Progenitor cell of endocrine pancreas (in vitro differentiated cells): ENCODE results near the gene RAP1GAP. TPM values are rescaled to one million over a fixed set of nuclear protein-coding genes. Genes with fewer than 3 reads are reported as not detected.

Experiments
- DNase-seq: peaks from one replicate; pipeline ENCODE4 v3.0.0; 2021; ENCODE audit warnings: low spot score; ENCODE audit not compliant: unreplicated experiment
- H3K27ac Mint-ChIP-seq: 2 replicates; pipeline ENCODE4 v1.8.0; 2021; ENCODE audit warnings: mild to moderate bottlenecking, moderate library complexity, mixed read lengths
- H3K27me3 Mint-ChIP-seq: 2 replicates; pipeline ENCODE4 v1.8.0; 2021; ENCODE audit warnings: mixed read lengths
- H3K36me3 Mint-ChIP-seq: 2 replicates; pipeline ENCODE4 v1.8.0; 2022; ENCODE audit warnings: mixed read lengths; ENCODE audit not compliant: insufficient read depth
- H3K4me1 Mint-ChIP-seq: 2 replicates; pipeline ENCODE4 v1.8.0; 2021; ENCODE audit warnings: low read depth, mixed read lengths
- H3K4me3 Mint-ChIP-seq: 2 replicates; pipeline ENCODE4 v1.8.0; 2021; ENCODE audit warnings: low read depth, mild to moderate bottlenecking, moderate library complexity, mixed read lengths
- H3K9me3 Mint-ChIP-seq: 2 replicates; pipeline ENCODE4 v1.8.0; 2021; ENCODE audit warnings: low read depth, mixed read lengths
- total RNA-seq: library from RNA; stranded (reverse); gene quantifications from 2 replicates; pipeline ENCODE4 v1.2.1, GENCODE V29; 2021
- TF ChIP-seq, protein P1 (sequence below): fragments of 200-600 bp; sonication (generic); IDR thresholded peaks from one replicate; pipeline ENCODE4 v1.5.0; 2021; ENCODE audit warnings: antibody characterized with exemption, mild to moderate bottlenecking; ENCODE audit not compliant: unreplicated experiment

Gene RAP1GAP
- total RNA-seq, 1 donor from 2014 or later: 15.3 TPM

DNA sequence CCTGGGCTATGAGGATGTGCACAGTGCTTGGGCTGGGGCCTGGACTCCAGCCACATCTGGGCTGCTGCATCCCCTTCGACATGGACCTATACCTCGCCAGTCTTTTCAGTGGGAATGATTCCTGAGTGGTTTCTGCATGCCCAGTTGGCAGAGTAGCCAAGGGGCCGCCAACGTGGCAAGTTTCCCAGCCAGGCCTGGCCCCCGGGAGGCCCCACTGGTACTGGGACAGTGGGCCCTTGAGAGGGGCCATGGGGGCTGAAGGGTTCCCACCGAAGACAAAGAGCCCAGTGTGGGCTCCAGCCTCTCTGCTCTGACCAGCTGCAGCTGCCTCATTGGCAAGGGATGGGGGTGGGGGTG lies 15.4 kb downstream of the RAP1GAP start:
- Mint-ChIP-seq H3K4me1 (peaks cover 7% of the 10 kb centered on the region), H3K9me3 (no peaks in the 10 kb centered on the region), H3K36me3 (no peaks in the 10 kb centered on the region), H3K4me3 (no peak overlapping the region), H3K27ac (no peak overlapping the region), H3K27me3 (peaks cover 44% of the 10 kb centered on the region)
- DNase-seq: no peak
- TF ChIP-seq, protein P1, sequence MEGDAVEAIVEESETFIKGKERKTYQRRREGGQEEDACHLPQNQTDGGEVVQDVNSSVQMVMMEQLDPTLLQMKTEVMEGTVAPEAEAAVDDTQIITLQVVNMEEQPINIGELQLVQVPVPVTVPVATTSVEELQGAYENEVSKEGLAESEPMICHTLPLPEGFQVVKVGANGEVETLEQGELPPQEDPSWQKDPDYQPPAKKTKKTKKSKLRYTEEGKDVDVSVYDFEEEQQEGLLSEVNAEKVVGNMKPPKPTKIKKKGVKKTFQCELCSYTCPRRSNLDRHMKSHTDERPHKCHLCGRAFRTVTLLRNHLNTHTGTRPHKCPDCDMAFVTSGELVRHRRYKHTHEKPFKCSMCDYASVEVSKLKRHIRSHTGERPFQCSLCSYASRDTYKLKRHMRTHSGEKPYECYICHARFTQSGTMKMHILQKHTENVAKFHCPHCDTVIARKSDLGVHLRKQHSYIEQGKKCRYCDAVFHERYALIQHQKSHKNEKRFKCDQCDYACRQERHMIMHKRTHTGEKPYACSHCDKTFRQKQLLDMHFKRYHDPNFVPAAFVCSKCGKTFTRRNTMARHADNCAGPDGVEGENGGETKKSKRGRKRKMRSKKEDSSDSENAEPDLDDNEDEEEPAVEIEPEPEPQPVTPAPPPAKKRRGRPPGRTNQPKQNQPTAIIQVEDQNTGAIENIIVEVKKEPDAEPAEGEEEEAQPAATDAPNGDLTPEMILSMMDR: no peak

DNA sequence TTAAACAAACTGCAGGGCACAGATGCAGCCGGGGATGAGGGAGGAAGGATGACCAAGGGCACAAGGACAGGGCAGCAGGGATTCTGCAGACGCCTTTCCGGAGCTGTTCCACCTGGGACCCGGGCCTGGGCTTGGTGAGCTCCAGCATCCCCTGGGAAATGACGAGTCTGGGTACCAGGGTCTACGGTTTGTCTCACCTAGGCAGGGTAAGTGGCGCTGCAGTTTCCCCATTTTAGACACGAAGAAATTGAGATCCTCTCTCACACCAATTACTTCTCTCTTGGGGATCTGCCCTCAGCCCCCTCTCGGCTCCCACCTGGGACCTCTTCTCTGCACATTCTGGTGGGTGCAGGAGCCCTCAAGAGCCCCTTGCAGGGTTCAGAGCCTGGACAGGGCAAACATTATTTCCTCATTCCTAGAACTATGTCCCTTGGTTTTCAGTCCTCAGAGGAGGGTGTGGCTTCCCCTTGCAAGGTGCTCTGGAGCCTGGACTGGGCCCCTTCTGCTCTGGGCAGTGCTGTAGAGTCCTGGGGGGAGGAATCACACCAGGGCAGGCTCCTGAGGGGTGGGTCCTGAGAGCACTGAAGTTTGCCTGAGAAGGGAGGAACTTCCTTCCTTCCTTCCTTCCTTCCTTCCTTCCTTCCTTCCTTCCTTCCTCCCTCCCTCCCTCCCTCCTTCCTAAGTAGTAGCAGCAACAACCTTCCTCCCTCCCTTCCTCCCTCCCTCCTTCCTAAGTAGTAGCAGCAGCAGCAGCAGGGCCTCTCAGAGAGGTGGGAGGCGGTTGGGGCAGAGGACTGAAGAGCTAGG lies 16.0 kb downstream of the RAP1GAP start:
- no peak overlapping the region for H3K27ac Mint-ChIP-seq
- no peaks in the 10 kb centered on the region for H3K9me3 Mint-ChIP-seq
- H3K4me1 Mint-ChIP-seq: peaks cover 7% of the 10 kb centered on the region
- peaks cover 44% of the 10 kb centered on the region for H3K27me3 Mint-ChIP-seq
- TF ChIP-seq, protein P1: no peak
- no peak for DNase-seq
- no peaks in the 10 kb centered on the region for H3K36me3 Mint-ChIP-seq
- no peak overlapping the region for H3K4me3 Mint-ChIP-seq

DNA sequence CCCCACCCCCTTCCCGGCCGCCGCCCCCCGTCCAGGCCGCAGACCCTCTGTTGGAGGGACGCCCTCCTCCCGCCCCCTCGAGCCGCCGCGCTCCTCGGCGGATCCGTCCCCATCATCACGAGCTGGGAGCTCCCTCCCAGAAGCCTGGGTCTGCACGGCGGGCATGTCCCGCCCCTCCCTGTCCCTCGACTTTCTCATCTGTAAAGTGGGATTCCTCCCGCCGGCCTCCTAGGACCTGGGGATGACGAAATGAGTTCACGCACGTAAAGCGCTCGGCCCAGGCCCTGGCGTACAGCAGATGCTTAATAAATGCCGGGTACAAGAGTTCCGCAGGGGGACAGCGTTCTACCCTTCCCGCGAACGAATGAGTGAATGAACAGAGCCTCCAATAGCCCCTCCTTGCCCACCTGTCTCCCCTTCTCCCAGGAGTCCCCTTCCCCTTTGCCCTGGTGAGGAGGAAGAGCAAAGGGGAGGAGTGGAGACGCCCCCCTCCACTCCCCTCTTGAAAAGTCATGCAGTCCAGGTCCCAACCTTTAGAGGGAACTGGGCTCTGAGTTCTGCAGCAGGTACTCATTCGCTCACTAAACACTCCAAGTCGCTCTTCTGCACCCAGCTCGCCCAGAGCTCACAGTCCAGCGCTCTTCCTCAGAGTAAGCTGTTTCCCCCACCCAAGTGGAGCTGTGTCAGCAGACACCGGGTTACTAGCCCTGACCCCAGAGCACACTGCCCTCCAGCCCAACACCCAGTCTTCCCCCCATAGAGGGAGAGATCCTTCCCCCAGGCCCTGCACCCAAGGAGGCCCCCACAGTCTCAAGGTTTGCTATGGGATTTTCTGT lies 16.8 kb downstream of the RAP1GAP start:
- peak overlapping the region; percentile 68 for H3K4me3 Mint-ChIP-seq
- H3K4me1 Mint-ChIP-seq: peaks cover 7% of the 10 kb centered on the region
- DNase-seq: no peak
- H3K9me3 Mint-ChIP-seq: no peaks in the 10 kb centered on the region
- H3K27ac Mint-ChIP-seq: no peak overlapping the region
- H3K36me3 Mint-ChIP-seq: no peaks in the 10 kb centered on the region
- H3K27me3 Mint-ChIP-seq: peaks cover 44% of the 10 kb centered on the region
- TF ChIP-seq, protein P1: no peak

DNA sequence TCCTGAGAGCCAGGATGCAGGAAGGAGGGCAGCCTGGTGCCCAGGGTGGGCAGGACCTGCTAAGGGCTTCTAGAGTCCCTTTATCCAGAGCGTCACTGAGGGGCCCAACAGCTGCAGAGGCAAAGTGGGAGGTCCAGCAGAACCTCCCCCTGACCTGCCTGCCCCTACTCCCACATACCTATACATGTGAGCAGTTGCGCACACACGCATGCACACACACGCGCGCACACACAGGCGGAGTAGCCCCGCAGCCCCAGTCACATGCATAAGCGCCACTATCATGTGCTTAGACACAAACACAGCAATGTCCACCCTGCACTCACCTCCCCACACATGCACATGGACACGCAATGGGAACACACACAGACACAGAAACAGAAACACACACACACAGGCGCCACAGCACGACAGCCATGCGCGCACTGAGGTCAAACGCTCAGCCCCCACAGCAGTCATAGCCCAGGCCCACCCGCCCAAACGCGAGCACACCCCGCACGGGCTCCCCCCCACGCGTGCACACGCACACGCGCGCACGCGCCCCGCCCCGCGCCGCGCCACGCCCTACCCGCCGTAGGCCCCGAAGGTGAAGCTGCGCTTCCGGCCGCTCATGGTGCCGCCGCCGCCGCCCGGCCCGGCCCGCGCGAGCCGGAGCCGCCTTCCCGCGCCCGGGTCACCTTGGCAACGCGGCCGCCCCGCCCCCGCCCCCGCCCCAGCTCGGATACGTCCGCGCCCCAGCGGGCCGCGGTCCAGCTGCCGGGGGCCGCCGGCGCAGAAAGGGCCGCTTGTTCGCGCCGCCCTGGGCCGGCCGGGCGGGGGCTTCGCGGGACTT lies 17.7 kb downstream of the RAP1GAP start:
- Mint-ChIP-seq H3K36me3 (no peaks in the 10 kb centered on the region), H3K9me3 (no peaks in the 10 kb centered on the region), H3K27me3 (peaks cover 36% of the 10 kb centered on the region), H3K27ac (peak overlapping the region; percentile 17), H3K4me3 (peak overlapping the region; percentile 80), H3K4me1 (peaks cover 7% of the 10 kb centered on the region)
- TF ChIP-seq, protein P1: no peak
- no peak for DNase-seq

DNA sequence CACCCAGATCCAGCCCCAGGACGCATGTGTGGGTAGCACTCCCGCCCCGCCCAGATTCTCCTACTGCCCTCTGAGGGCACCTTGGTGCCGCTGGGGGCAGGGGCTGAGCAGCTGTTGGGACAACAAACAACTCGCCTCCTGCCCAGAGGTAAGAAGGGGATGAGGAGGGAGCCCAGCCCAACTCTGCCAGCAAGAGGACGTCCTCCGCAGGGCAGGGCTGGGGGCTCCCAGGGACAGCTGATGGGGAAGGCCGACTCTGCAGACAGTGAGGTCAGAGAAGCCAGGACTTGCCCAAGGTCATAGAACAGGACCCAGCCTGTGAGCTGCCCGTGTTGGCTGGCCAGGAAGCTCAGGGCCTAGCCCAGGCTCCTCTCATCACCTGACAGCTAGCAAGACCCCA lies 18.8 kb downstream of the RAP1GAP start:
- H3K4me1 Mint-ChIP-seq: peaks cover 7% of the 10 kb centered on the region
- no peak for DNase-seq
- H3K27ac Mint-ChIP-seq: no peak overlapping the region
- H3K27me3 Mint-ChIP-seq: peaks cover 36% of the 10 kb centered on the region
- H3K36me3 Mint-ChIP-seq: no peaks in the 10 kb centered on the region
- no peaks in the 10 kb centered on the region for H3K9me3 Mint-ChIP-seq
- H3K4me3 Mint-ChIP-seq: no peak overlapping the region
- TF ChIP-seq, protein P1: no peak
